HEK293 (cell line): ENCODE data around the gene GARIN5B.

Source experiments
- CTCF ChIP-seq: fragments of 450-650 bp; formaldehyde crosslinking; IDR thresholded peaks from 2 replicates; pipeline ENCODE4 v1.5.1; 2016; ENCODE audit warnings: missing biosample characterization, missing genetic modification characterization
- ZBTB8A ChIP-seq: fragments of 450-650 bp; formaldehyde crosslinking; IDR thresholded peaks from 2 replicates; pipeline ENCODE4 v1.5.1; 2016; ENCODE audit warnings: missing biosample characterization, missing genetic modification characterization
- ZNF324 ChIP-seq: fragments of 450-650 bp; formaldehyde crosslinking; IDR thresholded peaks from 2 replicates; pipeline ENCODE4 v1.5.1; 2016; ENCODE audit warnings: missing biosample characterization, missing genetic modification characterization
- ZNF488 ChIP-seq: fragments of 450-650 bp; formaldehyde crosslinking; IDR thresholded peaks from 2 replicates; pipeline ENCODE4 v1.5.1; 2016; ENCODE audit warnings: missing biosample characterization, missing genetic modification characterization
- ZSCAN16 ChIP-seq: fragments of 450-650 bp; formaldehyde crosslinking; IDR thresholded peaks from 2 replicates; pipeline ENCODE4 v1.5.1; 2016; ENCODE audit warnings: missing biosample characterization, missing genetic modification characterization
- ZXDB ChIP-seq: fragments of 450-650 bp; formaldehyde crosslinking; IDR thresholded peaks from 2 replicates; pipeline ENCODE4 v1.5.1; 2016; ENCODE audit warnings: missing biosample characterization, missing genetic modification characterization
- TF ChIP-seq, protein P1 (sequence below): fragments of 450-650 bp; formaldehyde crosslinking; IDR thresholded peaks from 2 replicates; pipeline ENCODE4 v1.5.1; 2016; ENCODE audit warnings: missing biosample characterization, missing genetic modification characterization, low read depth
- TF ChIP-seq, protein P2 (sequence below): fragments of 450-650 bp; formaldehyde crosslinking; IDR thresholded peaks from 2 replicates; pipeline ENCODE4 v1.5.1; 2016; ENCODE audit warnings: missing biosample characterization, missing genetic modification characterization
- TF ChIP-seq, protein P3 (sequence below): sonication (generic); formaldehyde crosslinking; IDR thresholded peaks from 2 replicates; pipeline ENCODE4 v1.8.1; 2022; ENCODE audit warnings: mild to moderate bottlenecking, moderate library complexity, missing genetic modification reagents

GRCh38 chr19:55314396-55314795 lies 48.7 kb downstream of the GARIN5B start:
- no peak for TF ChIP-seq ZNF488 (tag by site-specific recombination)
- no peak for TF ChIP-seq CTCF (tag by site-specific recombination)
- TF ChIP-seq ZBTB8A = no peak
- TF ChIP-seq ZNF324 = no peak
- no peak for TF ChIP-seq ZXDB
- TF ChIP-seq, protein P1, sequence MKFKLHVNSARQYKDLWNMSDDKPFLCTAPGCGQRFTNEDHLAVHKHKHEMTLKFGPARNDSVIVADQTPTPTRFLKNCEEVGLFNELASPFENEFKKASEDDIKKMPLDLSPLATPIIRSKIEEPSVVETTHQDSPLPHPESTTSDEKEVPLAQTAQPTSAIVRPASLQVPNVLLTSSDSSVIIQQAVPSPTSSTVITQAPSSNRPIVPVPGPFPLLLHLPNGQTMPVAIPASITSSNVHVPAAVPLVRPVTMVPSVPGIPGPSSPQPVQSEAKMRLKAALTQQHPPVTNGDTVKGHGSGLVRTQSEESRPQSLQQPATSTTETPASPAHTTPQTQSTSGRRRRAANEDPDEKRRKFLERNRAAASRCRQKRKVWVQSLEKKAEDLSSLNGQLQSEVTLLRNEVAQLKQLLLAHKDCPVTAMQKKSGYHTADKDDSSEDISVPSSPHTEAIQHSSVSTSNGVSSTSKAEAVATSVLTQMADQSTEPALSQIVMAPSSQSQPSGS (tag by site-specific recombination) = no peak
- TF ChIP-seq, protein P2, sequence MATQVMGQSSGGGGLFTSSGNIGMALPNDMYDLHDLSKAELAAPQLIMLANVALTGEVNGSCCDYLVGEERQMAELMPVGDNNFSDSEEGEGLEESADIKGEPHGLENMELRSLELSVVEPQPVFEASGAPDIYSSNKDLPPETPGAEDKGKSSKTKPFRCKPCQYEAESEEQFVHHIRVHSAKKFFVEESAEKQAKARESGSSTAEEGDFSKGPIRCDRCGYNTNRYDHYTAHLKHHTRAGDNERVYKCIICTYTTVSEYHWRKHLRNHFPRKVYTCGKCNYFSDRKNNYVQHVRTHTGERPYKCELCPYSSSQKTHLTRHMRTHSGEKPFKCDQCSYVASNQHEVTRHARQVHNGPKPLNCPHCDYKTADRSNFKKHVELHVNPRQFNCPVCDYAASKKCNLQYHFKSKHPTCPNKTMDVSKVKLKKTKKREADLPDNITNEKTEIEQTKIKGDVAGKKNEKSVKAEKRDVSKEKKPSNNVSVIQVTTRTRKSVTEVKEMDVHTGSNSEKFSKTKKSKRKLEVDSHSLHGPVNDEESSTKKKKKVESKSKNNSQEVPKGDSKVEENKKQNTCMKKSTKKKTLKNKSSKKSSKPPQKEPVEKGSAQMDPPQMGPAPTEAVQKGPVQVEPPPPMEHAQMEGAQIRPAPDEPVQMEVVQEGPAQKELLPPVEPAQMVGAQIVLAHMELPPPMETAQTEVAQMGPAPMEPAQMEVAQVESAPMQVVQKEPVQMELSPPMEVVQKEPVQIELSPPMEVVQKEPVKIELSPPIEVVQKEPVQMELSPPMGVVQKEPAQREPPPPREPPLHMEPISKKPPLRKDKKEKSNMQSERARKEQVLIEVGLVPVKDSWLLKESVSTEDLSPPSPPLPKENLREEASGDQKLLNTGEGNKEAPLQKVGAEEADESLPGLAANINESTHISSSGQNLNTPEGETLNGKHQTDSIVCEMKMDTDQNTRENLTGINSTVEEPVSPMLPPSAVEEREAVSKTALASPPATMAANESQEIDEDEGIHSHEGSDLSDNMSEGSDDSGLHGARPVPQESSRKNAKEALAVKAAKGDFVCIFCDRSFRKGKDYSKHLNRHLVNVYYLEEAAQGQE (tag by site-specific recombination) = no peak
- no peak for TF ChIP-seq ZSCAN16 (tag by site-specific recombination)
- TF ChIP-seq, protein P3, sequence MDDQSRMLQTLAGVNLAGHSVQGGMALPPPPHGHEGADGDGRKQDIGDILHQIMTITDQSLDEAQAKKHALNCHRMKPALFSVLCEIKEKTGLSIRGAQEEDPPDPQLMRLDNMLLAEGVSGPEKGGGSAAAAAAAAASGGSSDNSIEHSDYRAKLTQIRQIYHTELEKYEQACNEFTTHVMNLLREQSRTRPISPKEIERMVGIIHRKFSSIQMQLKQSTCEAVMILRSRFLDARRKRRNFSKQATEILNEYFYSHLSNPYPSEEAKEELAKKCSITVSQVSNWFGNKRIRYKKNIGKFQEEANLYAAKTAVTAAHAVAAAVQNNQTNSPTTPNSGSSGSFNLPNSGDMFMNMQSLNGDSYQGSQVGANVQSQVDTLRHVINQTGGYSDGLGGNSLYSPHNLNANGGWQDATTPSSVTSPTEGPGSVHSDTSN = no peak
